ENCODE data around the gene DCDC2C. TPM values are rescaled to one million over a fixed set of nuclear protein-coding genes. Genes with fewer than 3 reads are reported as not detected.
A peak's percentile ranks its signal among the peaks of the same experiment; 100 is the strongest.

DCDC2C gene
- total and polyA plus RNA-seq, 9 of the 15 experiments (the other 6 are each of a cell fraction or from before 2014, with no cell fraction given), result not detected

GRCh38 chr2:3657881-3658280, 45.5 kb upstream of the DCDC2C start, which contains the start of gene ALLC:
TSS of gene ALLC (plus strand) at chr2:3658200. CDS start at chr2:3671158, 12,958 bp downstream.
- no peak within 1 kb of the TSS for H3K4me2 ChIP-seq (ENCODE audit: insufficient read depth, low read length)
- H3K4me1 ChIP-seq (replicated peaks in 1 of 2; ENCODE audit: control insufficient read depth in 2 of 2, insufficient read depth in 2 of 2, low read length in 2 of 2), result peaks cover 0 to 6% of the 10 kb centered on the region in 2 experiments; a peak in 1 of 5 replicates
- H2AFZ ChIP-seq (ENCODE audit: low read depth, low read length), result peak within 1 kb of the TSS; percentile 70; the same call in 1 of the 2 replicates
- no peaks in the 10 kb centered on the region for H3K9me3 ChIP-seq (replicated peaks; ENCODE audit: control insufficient read depth, insufficient read depth, low read depth, low read length)
- in situ Hi-C loops (cut with MboI), result loop anchor here (10.0 to 25.0 kb wide), 3 partner anchors 163 to 1546 kb away; no protein-coding TSS in a partner anchor
- H3K27me3 ChIP-seq (ENCODE audit: control insufficient read depth in 2 of 2, insufficient read depth in 2 of 2, low read length in 2 of 2), result peaks cover 35 to 42% of the 10 kb centered on the region in 2 experiments
- H3K36me3 ChIP-seq (ENCODE audit: control insufficient read depth, insufficient read depth, low read length), result no peaks in the 10 kb centered on the region
- 0 out of 4 replicates have a peak within 1 kb of the TSS, but pooled peaks of 1 of the 2 experiments have one; percentile 19 for H3K9ac ChIP-seq (ENCODE audit: insufficient read depth in 1 of 2, low read depth in 2 of 2, low read length in 2 of 2)
- ChIA-PET CTCF (ENCODE audit: low intra/inter-chr PET ratio) (no interaction called here), POLR2A (no interaction called here)
- no peak within 1 kb of the TSS for H3K27ac ChIP-seq (ENCODE audit: extremely low read depth, low read depth, low read length)
- no peaks in the 10 kb centered on the region for H3K9me1 ChIP-seq (ENCODE audit: control insufficient read depth, insufficient read depth, low read length)
- BruUV-seq (replicated peaks), result no TSS peak
- H3K4me3 ChIP-seq, result no peak within 1 kb of the TSS
- DNase-seq (ENCODE audit: extremely low read depth in 1 of 4, low spot score in 3 of 4) (no peak), ATAC-seq (no peak), FAIRE-seq (no peak)
- H3K79me2 ChIP-seq (ENCODE audit: control insufficient read depth, insufficient read depth, low read length), result no peaks in the 10 kb centered on the region
- intact Hi-C loops (cut with micrococcal nuclease), result no loop called here
- no peaks in the 10 kb centered on the region for H4K20me1 ChIP-seq (replicated peaks; ENCODE audit: control insufficient read depth, insufficient read depth, low read length)
- TF ChIP-seq NR2C2 (CRISPR knock-in tag; IDR thresholded peaks at IDR 0.05) (no peak), NR2C2 (tag; IDR thresholded peaks at IDR 0.05) (no peak), IRF1 (CRISPR knock-in tag; IDR thresholded peaks at IDR 0.05; ENCODE audit: borderline replicate concordance) (no peak), ZNF224 (CRISPR knock-in tag; IDR thresholded peaks at IDR 0.05) (no peak), NFRKB (IDR thresholded peaks at IDR 0.05; ENCODE audit: low read depth) (no peak), ZNF407 (IDR thresholded peaks at IDR 0.05; ENCODE audit: low read depth) (no peak)
- 32% methylated on average over 6 of the region's 7 CpGs for WGBS (ENCODE audit: insufficient coverage, low coverage, missing lambda C conversion rate)
